Measurements from ENCODE around the gene DNAAF1. TPM values are rescaled to one million over a fixed set of nuclear protein-coding genes. Genes with fewer than 3 reads are reported as not detected.

DNAAF1 gene
- total RNA-seq, 1 experiment from 2014 or later: 0.07 TPM

DNA sequence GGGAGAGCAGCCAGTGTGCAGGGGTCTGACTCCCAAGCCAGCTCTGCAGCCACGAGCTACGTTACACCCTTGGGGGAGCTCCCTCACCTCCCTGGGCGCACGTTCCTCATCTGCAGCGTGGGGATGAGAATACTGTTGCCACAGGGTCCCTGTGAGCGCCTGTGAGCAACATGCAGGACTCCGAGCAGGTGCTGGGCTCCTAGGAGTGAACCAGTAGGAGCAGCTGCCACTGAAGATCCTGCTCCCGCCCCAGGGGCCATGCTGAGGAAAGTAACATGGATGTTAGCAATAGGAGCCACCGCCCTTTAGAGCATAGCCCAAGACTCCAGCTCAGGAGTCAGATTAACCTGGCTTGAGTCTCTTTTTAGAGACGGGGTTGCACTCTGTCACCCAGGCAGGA lies 15.9 kb downstream of the DNAAF1 start:
- Mint-ChIP-seq H3K27ac (ENCODE audit: unreplicated experiment) (no peak overlapping the region), H3K27me3 (ENCODE audit: insufficient read depth, unreplicated experiment) (peaks cover 30% of the 10 kb centered on the region), H3K4me1 (ENCODE audit: low read depth, unreplicated experiment) (no peaks in the 10 kb centered on the region), H3K36me3 (ENCODE audit: insufficient read depth, unreplicated experiment) (no peaks in the 10 kb centered on the region), H3K4me3 (ENCODE audit: unreplicated experiment) (no peak overlapping the region), H3K9me3 (ENCODE audit: unreplicated experiment) (no peaks in the 10 kb centered on the region)
- no peak for DNase-seq
- no peaks in the 10 kb centered on the region for H3K27me3 ChIP-seq (replicated peaks; ENCODE audit: control insufficient read depth, insufficient read depth, low read length)
- no peaks in the 10 kb centered on the region for H3K9me3 ChIP-seq
- TF ChIP-seq, protein P1, sequence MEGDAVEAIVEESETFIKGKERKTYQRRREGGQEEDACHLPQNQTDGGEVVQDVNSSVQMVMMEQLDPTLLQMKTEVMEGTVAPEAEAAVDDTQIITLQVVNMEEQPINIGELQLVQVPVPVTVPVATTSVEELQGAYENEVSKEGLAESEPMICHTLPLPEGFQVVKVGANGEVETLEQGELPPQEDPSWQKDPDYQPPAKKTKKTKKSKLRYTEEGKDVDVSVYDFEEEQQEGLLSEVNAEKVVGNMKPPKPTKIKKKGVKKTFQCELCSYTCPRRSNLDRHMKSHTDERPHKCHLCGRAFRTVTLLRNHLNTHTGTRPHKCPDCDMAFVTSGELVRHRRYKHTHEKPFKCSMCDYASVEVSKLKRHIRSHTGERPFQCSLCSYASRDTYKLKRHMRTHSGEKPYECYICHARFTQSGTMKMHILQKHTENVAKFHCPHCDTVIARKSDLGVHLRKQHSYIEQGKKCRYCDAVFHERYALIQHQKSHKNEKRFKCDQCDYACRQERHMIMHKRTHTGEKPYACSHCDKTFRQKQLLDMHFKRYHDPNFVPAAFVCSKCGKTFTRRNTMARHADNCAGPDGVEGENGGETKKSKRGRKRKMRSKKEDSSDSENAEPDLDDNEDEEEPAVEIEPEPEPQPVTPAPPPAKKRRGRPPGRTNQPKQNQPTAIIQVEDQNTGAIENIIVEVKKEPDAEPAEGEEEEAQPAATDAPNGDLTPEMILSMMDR (IDR thresholded peaks at IDR 0.05; ENCODE audit: insufficient read depth in 1 of 2, low read depth in 1 of 2, low read length in 1 of 2, severe bottlenecking in 1 of 2, unreplicated experiment in 1 of 2): no peak
- POLR2A ChIA-PET: no interaction called here
- no TSS peak for BruUV-seq (replicated peaks)
- CTCF ChIA-PET: interaction anchor here (0.7 to 1.5 kb wide), 3 partner anchors 14 to 81 kb away, joined by 3 to 10 read pairs (median 4); partner anchors contain the start of gene TAF1C
- no peaks in the 10 kb centered on the region for H3K36me3 ChIP-seq (ENCODE audit: control insufficient read depth, insufficient read depth, low read length)
- H3K4me3 ChIP-seq (ENCODE audit: low read depth, low read length): no peak overlapping the region
- H3K4me1 ChIP-seq: no peaks in the 10 kb centered on the region
- intact Hi-C loops (cut with micrococcal nuclease; ENCODE audit: unreplicated experiment): no loop called here

DNA sequence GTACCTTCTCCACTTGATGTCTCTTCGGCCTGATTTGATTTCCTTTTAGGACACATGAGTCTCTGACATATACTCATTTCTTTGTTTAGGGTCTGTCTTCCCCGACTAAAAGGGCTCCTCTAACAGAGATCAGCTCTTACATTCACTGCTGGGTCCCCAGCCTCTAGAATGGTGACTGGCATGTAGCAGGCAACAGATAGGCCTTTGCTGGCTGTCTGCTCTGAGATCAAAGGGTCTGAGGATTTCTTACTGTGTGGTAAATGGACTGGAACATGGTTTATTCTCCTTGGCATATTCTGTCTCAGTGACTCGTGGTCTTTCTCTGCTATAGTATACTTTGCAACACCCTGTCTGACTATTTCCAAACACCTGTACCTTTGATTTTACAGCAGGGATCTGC lies 16.7 kb downstream of the DNAAF1 start:
- BruUV-seq (replicated peaks): no TSS peak
- H3K27me3 ChIP-seq (replicated peaks; ENCODE audit: control insufficient read depth, insufficient read depth, low read length): no peaks in the 10 kb centered on the region
- ChIA-PET CTCF (interaction anchor here (1.5 kb wide), 1 partner anchor 25 kb away, joined by 10 read pairs; the partner anchor contains the start of gene TAF1C), POLR2A (no interaction called here)
- Mint-ChIP-seq H3K4me1 (ENCODE audit: low read depth, unreplicated experiment) (no peaks in the 10 kb centered on the region), H3K36me3 (ENCODE audit: insufficient read depth, unreplicated experiment) (no peaks in the 10 kb centered on the region), H3K27ac (ENCODE audit: unreplicated experiment) (no peak overlapping the region), H3K4me3 (ENCODE audit: unreplicated experiment) (no peak overlapping the region), H3K9me3 (ENCODE audit: unreplicated experiment) (no peaks in the 10 kb centered on the region), H3K27me3 (ENCODE audit: insufficient read depth, unreplicated experiment) (peaks cover 24% of the 10 kb centered on the region)
- H3K4me1 ChIP-seq: no peaks in the 10 kb centered on the region
- no peak overlapping the region for H3K4me3 ChIP-seq (ENCODE audit: low read depth, low read length)
- intact Hi-C loops (cut with micrococcal nuclease; ENCODE audit: unreplicated experiment): no loop called here
- no peaks in the 10 kb centered on the region for H3K36me3 ChIP-seq (ENCODE audit: control insufficient read depth, insufficient read depth, low read length)
- TF ChIP-seq, protein P1 (IDR thresholded peaks at IDR 0.05; ENCODE audit: insufficient read depth in 1 of 2, low read depth in 1 of 2, low read length in 1 of 2, severe bottlenecking in 1 of 2, unreplicated experiment in 1 of 2): no peak
- no peaks in the 10 kb centered on the region for H3K9me3 ChIP-seq
- no peak for DNase-seq

DNA sequence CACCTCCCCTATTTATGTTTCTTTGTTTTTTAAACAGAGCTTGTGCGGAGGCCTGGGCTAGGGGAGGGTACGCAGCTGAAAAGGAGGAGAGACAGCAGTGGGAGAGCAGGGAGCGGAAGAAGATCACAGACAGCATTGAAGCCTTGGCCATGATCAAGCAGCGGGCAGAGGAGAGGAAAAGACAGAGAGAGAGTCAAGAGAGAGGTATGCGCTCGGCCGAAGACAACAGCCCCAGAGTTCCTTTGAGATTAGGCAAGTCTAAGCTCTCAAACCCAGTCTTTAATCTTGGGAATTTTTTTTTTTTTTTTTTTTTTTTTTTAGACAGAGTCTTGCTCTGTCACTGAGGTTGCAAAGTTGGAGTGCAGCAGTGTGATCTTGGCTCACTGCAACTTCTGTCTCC lies 20.6 kb downstream of the DNAAF1 start:
- Mint-ChIP-seq H3K27ac (ENCODE audit: unreplicated experiment) (no peak overlapping the region), H3K4me1 (ENCODE audit: low read depth, unreplicated experiment) (no peaks in the 10 kb centered on the region), H3K9me3 (ENCODE audit: unreplicated experiment) (no peaks in the 10 kb centered on the region), H3K36me3 (ENCODE audit: insufficient read depth, unreplicated experiment) (no peaks in the 10 kb centered on the region), H3K4me3 (ENCODE audit: unreplicated experiment) (no peak overlapping the region), H3K27me3 (ENCODE audit: insufficient read depth, unreplicated experiment) (peaks cover 27% of the 10 kb centered on the region)
- H3K27me3 ChIP-seq (replicated peaks; ENCODE audit: control insufficient read depth, insufficient read depth, low read length): no peaks in the 10 kb centered on the region
- no peak for DNase-seq
- no TSS peak for BruUV-seq (replicated peaks)
- H3K4me3 ChIP-seq (ENCODE audit: low read depth, low read length): no peak overlapping the region
- no peaks in the 10 kb centered on the region for H3K9me3 ChIP-seq
- no peaks in the 10 kb centered on the region for H3K36me3 ChIP-seq (ENCODE audit: control insufficient read depth, insufficient read depth, low read length)
- POLR2A ChIA-PET: no interaction called here
- H3K4me1 ChIP-seq: no peaks in the 10 kb centered on the region
- TF ChIP-seq, protein P1 (IDR thresholded peaks at IDR 0.05; ENCODE audit: insufficient read depth in 1 of 2, low read depth in 1 of 2, low read length in 1 of 2, severe bottlenecking in 1 of 2, unreplicated experiment in 1 of 2): no peak
- CTCF ChIA-PET: no interaction called here
- intact Hi-C loops (cut with micrococcal nuclease; ENCODE audit: unreplicated experiment): no loop called here

All from Caco-2 (cell line).